ENCODE results near the gene FYN. TPM values are rescaled to one million over a fixed set of nuclear protein-coding genes. Genes with fewer than 3 reads are reported as not detected.

FYN gene
- total and polyA plus RNA-seq, 2 of the 13 experiments (the other 11 are each of a cell fraction or from before 2014, with no cell fraction given): 15.5 to 24.6 TPM

DNA sequence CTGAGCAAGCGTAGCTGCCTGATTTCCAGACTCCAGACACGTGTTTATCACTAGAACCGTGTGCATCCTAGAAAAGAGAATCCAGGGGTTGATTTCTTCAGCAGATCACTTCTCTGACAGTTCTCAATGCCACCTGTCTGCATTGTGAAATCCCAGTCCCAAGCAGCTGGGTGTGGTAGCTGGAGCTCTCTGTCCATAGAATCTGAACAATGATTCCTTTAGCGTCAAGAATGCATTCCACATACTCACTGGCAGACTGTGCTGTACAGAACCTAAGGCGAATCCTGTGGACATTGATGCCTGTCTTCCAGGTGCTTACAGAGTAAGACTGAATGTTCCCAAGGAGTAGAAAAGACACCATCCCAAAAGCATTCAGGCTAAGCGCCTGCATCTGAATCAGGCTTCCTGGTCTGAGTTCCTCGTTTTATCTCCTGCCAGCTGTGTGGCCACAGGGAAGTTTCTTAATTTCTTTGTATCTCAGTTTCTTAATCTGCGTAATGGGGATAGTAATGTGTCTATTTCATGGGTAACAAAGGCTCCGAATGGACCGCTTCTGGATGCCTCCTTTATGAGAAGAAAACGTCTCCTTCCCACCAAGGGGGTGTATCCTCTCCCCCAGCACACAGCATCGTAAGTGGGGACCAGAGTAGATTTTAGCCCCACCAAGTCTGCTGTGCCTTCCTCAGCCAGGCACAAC lies 257.2 kb downstream of the FYN start (continued):
- TF ChIP-seq ZNF503 (CRISPR knock-in tag; IDR thresholded peaks at IDR 0.05): no peak
- peak; percentile 64 for TF ChIP-seq ZNF629 (CRISPR knock-in tag; conservative IDR thresholded peaks at IDR 0.05)
- TF ChIP-seq, protein P1, sequence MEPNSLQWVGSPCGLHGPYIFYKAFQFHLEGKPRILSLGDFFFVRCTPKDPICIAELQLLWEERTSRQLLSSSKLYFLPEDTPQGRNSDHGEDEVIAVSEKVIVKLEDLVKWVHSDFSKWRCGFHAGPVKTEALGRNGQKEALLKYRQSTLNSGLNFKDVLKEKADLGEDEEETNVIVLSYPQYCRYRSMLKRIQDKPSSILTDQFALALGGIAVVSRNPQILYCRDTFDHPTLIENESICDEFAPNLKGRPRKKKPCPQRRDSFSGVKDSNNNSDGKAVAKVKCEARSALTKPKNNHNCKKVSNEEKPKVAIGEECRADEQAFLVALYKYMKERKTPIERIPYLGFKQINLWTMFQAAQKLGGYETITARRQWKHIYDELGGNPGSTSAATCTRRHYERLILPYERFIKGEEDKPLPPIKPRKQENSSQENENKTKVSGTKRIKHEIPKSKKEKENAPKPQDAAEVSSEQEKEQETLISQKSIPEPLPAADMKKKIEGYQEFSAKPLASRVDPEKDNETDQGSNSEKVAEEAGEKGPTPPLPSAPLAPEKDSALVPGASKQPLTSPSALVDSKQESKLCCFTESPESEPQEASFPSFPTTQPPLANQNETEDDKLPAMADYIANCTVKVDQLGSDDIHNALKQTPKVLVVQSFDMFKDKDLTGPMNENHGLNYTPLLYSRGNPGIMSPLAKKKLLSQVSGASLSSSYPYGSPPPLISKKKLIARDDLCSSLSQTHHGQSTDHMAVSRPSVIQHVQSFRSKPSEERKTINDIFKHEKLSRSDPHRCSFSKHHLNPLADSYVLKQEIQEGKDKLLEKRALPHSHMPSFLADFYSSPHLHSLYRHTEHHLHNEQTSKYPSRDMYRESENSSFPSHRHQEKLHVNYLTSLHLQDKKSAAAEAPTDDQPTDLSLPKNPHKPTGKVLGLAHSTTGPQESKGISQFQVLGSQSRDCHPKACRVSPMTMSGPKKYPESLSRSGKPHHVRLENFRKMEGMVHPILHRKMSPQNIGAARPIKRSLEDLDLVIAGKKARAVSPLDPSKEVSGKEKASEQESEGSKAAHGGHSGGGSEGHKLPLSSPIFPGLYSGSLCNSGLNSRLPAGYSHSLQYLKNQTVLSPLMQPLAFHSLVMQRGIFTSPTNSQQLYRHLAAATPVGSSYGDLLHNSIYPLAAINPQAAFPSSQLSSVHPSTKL (CRISPR knock-in tag; IDR thresholded peaks at IDR 0.05): peak; percentile 26; the same call in 1 of the 2 replicates
- TF ChIP-seq ZNF724P (CRISPR knock-in tag; IDR thresholded peaks at IDR 0.05; ENCODE audit: borderline replicate concordance): no peak
- no peak for TF ChIP-seq SOX13 (IDR thresholded peaks at IDR 0.05)
- TF ChIP-seq SOX13 (CRISPR knock-in tag; conservative IDR thresholded peaks at IDR 0.05 in 1 of 2, IDR thresholded peaks at IDR 0.05 in 1 of 2): peak in 1 of 2 experiments; percentile 34; a peak in 1 of 4 replicates
- TF ChIP-seq SAP130 (CRISPR knock-in tag; IDR thresholded peaks at IDR 0.05; ENCODE audit: low read depth): peak; percentile 33; the same call in 1 of the 2 replicates
- no peak for TF ChIP-seq ZNF337 (CRISPR knock-in tag; IDR thresholded peaks at IDR 0.05; ENCODE audit: borderline replicate concordance, low read depth)
- peak; percentile 54 for TF ChIP-seq CEBPG (CRISPR knock-in tag; IDR thresholded peaks at IDR 0.05)

All from HepG2 (cell line).